ENCODE measurements around the gene ZSCAN2. TPM values are rescaled to one million over a fixed set of nuclear protein-coding genes. Genes with fewer than 3 reads are reported as not detected.

Gene ZSCAN2
- total RNA-seq, 1 donor from 2014 or later = 23.8 TPM

DNA sequence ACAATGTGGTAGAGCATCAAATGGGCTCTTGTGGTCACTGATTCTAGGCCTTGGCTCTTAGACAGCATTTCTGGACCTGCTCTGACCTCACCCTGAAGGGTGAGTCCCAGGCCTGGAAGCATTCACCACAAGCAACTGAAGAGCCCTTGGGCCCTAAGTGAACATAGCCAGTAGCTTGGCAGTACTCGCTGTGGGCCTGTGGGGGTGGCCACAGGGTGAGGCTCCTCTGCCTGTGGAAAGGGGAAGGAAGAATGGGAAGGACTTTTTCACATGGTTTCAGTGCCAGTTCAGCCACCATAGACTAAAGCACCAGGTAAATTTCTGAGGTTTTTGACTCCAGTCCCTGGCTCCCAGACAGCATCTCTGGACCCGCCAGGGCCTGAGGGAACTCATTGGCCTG is 5.1 kb upstream of the ZSCAN2 start:
- Mint-ChIP-seq H3K27me3 (ENCODE audit: unreplicated experiment) (peaks cover 28% of the 10 kb centered on the region), H3K36me3 (ENCODE audit: unreplicated experiment) (no peaks in the 10 kb centered on the region), H3K27ac (ENCODE audit: unreplicated experiment) (no peak overlapping the region), H3K4me3 (ENCODE audit: unreplicated experiment) (no peak overlapping the region), H3K4me1 (ENCODE audit: unreplicated experiment) (peaks cover 7% of the 10 kb centered on the region), H3K9me3 (ENCODE audit: unreplicated experiment) (no peaks in the 10 kb centered on the region)
- TF ChIP-seq, protein P1, sequence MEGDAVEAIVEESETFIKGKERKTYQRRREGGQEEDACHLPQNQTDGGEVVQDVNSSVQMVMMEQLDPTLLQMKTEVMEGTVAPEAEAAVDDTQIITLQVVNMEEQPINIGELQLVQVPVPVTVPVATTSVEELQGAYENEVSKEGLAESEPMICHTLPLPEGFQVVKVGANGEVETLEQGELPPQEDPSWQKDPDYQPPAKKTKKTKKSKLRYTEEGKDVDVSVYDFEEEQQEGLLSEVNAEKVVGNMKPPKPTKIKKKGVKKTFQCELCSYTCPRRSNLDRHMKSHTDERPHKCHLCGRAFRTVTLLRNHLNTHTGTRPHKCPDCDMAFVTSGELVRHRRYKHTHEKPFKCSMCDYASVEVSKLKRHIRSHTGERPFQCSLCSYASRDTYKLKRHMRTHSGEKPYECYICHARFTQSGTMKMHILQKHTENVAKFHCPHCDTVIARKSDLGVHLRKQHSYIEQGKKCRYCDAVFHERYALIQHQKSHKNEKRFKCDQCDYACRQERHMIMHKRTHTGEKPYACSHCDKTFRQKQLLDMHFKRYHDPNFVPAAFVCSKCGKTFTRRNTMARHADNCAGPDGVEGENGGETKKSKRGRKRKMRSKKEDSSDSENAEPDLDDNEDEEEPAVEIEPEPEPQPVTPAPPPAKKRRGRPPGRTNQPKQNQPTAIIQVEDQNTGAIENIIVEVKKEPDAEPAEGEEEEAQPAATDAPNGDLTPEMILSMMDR (IDR thresholded peaks at IDR 0.05) = no peak
- no peak for DNase-seq (ENCODE audit: extremely low spot score, unreplicated experiment)

DNA sequence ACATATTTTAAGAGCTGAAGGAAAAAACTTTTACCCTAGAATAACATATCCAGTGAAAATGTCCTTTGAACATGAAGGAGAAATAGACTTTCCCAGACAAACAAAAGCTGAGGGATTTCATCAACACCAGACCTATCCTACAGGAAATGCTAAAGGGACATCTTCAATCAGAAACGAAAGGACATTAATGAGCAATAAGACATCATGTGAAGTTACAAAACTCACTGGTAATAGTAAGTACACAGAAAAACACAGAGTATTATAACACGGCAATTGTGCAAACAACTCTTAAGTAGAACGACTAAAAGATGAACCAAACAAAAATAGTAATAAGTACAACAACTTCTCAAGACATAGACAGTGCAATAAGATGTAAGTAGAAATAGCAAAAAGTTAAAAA is 3.5 kb upstream of the ZSCAN2 start:
- Mint-ChIP-seq H3K4me3 (ENCODE audit: unreplicated experiment) (peak overlapping the region; percentile 70), H3K27me3 (ENCODE audit: unreplicated experiment) (peaks cover 23% of the 10 kb centered on the region), H3K27ac (ENCODE audit: unreplicated experiment) (peak overlapping the region; percentile 79), H3K4me1 (ENCODE audit: unreplicated experiment) (peaks cover 14% of the 10 kb centered on the region), H3K36me3 (ENCODE audit: unreplicated experiment) (no peaks in the 10 kb centered on the region), H3K9me3 (ENCODE audit: unreplicated experiment) (no peaks in the 10 kb centered on the region)
- TF ChIP-seq, protein P1 (IDR thresholded peaks at IDR 0.05) = no peak
- DNase-seq (ENCODE audit: extremely low spot score, unreplicated experiment) = no peak

DNA sequence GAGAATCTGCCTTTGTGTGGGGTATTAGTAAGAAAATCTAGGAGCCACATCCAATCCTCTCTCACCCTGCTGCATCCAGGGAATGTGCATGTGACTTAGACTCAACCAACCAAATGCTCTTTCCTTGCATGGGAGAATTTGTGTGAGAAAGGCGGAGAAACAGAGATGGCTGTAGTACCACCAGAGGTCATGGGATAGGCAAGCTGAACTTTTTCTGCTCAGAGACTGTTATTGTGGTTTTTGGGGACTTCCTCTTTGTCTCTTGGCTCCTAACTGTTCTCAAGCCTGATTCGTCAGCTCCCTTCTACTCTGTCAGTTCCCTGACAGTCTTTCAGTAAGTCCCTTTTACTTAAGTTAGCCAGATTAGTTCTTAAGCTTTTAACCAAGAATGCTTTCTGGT is 2.6 kb upstream of the ZSCAN2 start:
- TF ChIP-seq, protein P1 (IDR thresholded peaks at IDR 0.05) = no peak
- Mint-ChIP-seq H3K27me3 (ENCODE audit: unreplicated experiment) (peaks cover 14% of the 10 kb centered on the region), H3K36me3 (ENCODE audit: unreplicated experiment) (peaks cover 2% of the 10 kb centered on the region)

DNA sequence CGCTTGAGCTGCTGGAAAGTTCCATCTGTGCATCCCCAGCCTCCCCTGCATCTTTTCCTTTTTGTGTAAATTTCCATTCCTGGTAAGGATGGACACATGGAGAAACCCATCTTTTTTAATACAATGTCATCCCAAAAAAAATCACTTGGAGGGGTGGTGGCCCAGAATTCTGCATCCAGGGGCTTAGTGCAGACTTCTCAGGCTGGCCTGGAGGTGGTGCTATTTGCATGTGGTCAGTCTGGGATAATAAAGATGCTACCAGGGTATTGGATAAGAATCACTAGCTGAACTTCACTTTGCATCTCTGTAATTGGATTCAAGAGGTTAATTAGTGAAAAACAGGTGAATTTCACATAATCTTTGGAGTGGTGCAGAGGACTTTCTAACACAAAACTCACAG is 1.8 kb upstream of the ZSCAN2 start:
- Mint-ChIP-seq H3K27ac (ENCODE audit: unreplicated experiment) (no peak overlapping the region), H3K9me3 (ENCODE audit: unreplicated experiment) (no peaks in the 10 kb centered on the region), H3K27me3 (ENCODE audit: unreplicated experiment) (peaks cover 8% of the 10 kb centered on the region), H3K4me3 (ENCODE audit: unreplicated experiment) (peak overlapping the region; percentile 42), H3K4me1 (ENCODE audit: unreplicated experiment) (peaks cover 25% of the 10 kb centered on the region), H3K36me3 (ENCODE audit: unreplicated experiment) (peaks cover 4% of the 10 kb centered on the region)
- TF ChIP-seq, protein P1 (IDR thresholded peaks at IDR 0.05) = peak; percentile 72
- no peak for DNase-seq (ENCODE audit: extremely low spot score, unreplicated experiment)

More for the DNA sequence above, 2.6 kb upstream of the ZSCAN2 start:
- Mint-ChIP-seq H3K9me3 (ENCODE audit: unreplicated experiment) (no peaks in the 10 kb centered on the region), H3K27ac (ENCODE audit: unreplicated experiment) (no peak overlapping the region), H3K4me3 (ENCODE audit: unreplicated experiment) (no peak overlapping the region), H3K4me1 (ENCODE audit: unreplicated experiment) (peaks cover 22% of the 10 kb centered on the region)
- DNase-seq (ENCODE audit: extremely low spot score, unreplicated experiment) = no peak

DNA sequence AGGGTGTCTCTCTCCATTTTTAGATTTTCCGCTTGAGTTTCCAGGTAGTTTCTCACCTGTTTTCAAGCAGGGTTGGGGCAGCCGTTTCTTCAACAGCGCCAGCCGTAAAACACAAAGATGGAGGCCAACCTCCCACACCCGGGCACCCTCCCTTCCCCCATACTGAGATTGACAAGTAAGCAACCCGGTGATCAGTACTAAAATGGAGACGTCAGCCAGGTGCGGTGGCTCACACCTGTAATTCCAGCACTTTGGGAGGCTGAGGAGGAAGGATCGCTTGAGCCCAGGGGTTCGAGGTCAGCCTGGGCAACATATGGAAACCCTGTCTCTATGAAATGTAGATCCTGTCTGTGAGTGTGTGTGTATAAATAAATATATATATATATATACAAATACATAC is 903 bp upstream of the ZSCAN2 start:
- TF ChIP-seq, protein P1 (IDR thresholded peaks at IDR 0.05) = no peak
- no peak for DNase-seq (ENCODE audit: extremely low spot score, unreplicated experiment)
- Mint-ChIP-seq H3K36me3 (ENCODE audit: unreplicated experiment) (peaks cover 8% of the 10 kb centered on the region), H3K27ac (ENCODE audit: unreplicated experiment) (no peak overlapping the region), H3K4me1 (ENCODE audit: unreplicated experiment) (peaks cover 26% of the 10 kb centered on the region), H3K27me3 (ENCODE audit: unreplicated experiment) (peaks cover 5% of the 10 kb centered on the region), H3K4me3 (ENCODE audit: unreplicated experiment) (no peak overlapping the region), H3K9me3 (ENCODE audit: unreplicated experiment) (no peaks in the 10 kb centered on the region)

All from osteocyte (in vitro differentiated cells).